Limb (tissue), 2 donors: ENCODE results near the gene MAGEC3.
"Not testable (repeated sequence)": the region's sequence is repeated elsewhere in the genome, so short reads cannot be mapped to it uniquely, and the experiment has no call there.

ENCODE experiments used
- DNase-seq, 2 donors: peaks; one replicate each; pipeline ENCODE4 v3.0.0-alpha.2; 2016; ENCODE audit errors: extremely low spot score in 2 of 2

The MAGEC3 gene, protein sequence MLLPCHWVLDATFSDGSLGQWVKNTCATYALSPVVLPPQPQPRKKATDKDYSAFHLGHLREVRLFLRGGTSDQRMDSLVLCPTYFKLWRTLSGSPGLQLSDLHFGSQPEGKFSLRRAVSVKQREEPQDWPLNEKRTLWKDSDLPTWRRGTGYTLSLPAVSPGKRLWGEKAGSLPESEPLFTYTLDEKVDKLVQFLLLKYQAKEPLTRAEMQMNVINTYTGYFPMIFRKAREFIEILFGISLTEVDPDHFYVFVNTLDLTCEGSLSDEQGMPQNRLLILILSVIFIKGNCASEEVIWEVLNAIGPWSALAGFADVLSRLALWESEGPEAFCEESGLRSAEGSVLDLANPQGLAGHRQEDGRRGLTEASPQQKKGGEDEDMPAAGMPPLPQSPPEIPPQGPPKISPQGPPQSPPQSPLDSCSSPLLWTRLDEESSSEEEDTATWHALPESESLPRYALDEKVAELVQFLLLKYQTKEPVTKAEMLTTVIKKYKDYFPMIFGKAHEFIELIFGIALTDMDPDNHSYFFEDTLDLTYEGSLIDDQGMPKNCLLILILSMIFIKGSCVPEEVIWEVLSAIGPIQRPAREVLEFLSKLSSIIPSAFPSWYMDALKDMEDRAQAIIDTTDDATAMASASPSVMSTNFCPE

DNA sequence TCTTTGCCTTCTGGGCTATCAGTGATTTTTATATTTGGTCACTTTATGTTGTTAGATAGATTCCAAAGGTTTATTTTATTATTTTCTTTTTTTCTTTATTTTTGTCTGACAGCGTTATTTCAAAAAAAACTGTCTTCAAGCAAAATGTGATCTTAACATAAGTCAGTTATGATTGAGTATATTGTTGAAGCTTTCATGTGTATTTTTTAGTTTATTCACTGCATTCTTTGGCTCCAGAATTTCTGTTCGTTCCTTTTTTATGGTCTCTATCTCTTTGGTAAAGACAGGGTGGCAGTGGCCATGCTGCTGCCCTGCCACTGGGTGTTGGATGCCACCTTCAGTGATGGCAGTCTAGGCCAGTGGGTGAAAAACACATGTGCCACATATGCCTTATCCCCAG is at the start of gene MAGEC3:
Gene MAGEC3 (plus strand): TSS at position 301 of the 400 bp plus-strand sequence. CDS start 0 bp downstream, at position 301.
- DNase-seq: no peak

DNA sequence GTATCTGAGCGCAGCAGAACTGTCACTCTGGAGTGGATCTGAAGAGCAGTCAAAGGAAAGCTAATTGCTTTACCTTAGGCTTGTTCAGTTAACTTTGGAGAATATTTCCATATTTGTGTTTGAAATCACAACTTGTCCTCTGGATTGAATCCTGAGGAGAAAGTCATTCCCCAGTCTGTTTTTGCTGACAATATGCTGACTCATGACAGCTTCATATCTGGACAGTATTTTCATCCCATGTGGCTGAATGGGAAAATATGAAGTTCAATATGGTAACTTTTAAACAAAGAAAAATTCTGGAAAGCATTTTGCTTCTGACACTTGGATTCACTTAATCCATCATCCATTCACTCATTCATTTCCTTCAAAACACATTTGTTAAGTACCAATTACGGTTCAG is 46.3 kb upstream of the MAGEC3 start:
- no peak for DNase-seq

DNA sequence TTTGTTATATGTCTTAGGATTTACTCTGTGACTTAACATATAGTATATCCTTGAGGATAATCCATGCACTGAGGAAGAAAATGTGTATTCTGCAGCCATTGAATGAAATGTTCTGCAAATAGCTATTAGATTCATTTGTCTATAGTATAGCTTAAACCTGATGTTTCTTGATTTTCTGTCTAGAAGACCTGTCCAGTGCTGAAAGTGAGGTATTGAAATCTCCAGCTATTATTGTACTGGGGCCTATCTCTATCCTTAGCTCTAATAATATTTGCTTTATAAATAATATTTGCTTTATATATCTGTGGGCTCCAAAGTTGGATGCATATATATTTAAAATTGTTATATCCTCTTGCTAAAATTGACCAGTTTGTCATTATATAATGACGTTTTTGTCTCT is 26.7 kb upstream of the MAGEC3 start:
- DNase-seq: no peak

DNA sequence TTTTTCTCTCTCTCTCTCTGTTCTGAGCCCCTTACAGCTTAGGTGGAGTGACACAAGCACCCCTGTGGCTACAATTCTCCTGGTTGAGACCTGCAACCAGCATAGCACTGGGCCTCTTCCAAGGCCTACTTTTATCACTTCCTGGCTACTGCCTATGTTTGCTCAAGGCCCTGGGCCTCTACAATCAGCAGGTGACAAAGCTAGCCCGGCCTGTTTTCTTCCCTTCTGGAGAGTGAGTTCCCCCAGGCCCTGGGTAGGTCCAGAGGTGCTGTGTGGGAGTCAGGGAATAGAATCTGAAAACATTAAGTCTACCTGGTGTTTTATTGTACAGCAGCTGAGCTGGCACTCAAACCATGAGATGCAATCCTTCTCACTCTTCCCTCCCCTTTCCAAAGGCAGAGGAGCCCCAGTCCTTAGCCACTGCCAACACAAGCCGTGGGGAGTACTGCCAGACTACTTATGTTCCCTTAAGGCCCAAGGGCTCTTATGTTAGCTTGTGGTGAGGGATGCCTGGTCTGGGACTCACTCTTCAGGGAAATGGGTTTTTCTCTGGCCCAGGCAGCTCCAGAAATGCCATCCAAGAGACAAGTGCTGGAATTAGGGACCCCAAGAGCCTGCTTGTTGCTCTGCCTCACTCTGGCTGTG is 23.8 kb upstream of the MAGEC3 start:
- no peak for DNase-seq

DNA sequence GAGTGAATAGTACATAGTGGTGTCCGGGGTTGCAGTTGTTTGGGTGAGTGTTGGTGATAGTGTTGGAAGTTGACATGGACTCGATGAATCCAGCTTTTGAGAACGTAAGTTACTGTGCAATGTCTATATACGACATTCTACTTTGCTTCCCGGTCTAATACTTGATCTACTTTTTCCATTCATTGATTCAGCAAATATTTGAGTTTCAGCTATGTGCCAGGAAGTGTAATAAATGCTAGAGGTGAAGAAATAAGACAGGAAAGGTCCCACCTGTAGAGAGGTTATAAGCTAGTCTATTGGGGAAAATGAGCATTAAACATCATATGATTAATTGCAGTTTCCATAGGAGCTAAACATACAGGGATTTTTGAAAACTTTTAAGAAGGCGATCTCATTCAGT is 22.2 kb upstream of the MAGEC3 start:
- no peak for DNase-seq

DNA sequence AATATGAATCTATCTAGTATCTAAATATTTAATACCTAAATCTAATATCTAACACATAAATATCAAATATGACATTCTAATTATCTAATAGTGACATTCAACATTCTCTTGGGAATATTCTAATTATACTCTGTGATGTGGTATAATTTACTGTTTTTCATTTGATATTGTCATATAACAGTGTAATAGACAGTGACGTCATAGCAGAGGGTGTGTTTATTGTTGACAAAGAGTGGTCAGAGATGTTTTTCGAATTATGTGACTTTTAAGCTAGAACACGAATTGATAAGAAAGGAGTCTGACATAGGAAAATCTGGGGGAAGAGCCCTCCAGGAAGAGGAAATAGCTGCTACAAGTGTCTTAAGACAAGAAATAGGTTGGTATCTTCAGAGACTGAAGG is 5.9 kb upstream of the MAGEC3 start:
- DNase-seq: no peak

DNA sequence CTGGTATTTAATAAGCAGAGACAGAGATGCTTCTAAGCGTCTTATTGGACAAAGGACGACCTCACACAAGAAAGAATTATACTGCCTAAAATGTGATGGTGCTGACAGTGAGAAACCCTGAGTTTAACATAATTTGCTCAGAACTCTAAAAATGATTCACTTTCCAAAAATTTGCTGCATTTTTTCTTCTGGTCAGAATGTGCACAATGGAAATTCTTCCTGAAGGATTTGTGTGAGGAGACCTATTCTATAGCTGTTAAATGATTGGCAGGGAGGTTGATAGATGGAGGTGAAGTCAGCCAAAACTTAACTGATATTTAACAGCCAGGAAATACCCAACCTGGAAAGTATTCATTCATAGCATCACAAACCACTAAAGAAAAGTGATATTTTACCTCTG is 1.7 kb downstream of the MAGEC3 start:
- DNase-seq: no peak

DNA sequence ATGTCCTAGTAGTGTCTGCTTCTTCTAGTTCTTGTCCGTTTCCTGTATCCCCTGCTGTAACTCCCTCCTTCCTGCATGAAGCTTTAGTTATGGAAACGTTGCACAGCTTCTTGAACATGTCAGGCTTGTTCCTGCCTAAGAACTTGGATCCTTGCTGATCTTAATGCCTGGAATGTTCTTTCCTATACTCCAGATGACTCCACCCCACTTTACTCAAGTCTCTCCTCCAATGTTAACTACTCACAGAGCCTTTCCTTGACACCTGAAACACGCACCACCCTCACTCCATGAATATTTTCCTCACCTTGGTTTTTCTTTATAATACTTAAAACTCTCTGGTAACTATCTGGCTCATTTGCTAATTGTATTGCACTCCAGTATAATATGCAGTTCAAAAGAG is 19.4 kb downstream of the MAGEC3 start:
- no peak for DNase-seq

DNA sequence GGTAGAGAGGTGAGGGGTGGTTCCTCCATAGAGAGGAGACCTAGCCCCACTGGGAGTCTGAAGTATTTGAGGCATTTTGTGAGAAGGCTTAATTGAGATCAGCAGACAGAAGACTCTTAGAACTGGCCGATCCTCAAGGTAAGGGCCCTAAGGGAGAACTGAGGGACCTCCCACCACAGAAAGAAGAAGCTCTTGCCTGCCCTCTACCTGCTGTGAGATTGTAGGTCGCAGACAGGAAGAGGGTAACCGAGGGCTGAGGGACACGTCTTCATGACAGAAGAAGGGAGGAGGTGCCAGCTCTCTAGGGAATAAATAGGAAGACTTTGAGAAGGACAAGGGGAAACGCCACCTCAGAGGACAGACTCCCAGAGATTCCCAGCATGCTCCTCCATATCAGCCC is 41.5 kb downstream of the MAGEC3 start:
- DNase-seq: no peak

DNA sequence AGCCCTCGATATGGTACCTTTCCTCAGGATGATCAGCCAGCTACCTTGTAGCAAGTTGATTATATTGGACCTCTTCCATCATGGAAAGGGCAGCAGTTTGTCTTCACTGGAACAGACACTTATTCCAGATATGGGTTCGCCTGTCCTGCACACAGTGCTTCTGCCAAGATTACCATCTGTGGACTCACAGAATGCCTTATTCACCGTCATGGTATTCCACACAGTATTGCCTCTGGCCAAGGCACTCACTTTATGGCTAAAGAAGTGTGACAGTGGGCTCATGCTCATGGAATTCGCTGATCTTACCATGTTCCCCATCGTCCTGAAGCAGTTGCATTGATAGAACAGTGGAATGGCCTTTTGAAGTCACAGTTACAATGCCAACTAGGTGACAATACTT is 50.7 kb downstream of the MAGEC3 start:
- DNase-seq: not testable (repeated sequence)

DNA sequence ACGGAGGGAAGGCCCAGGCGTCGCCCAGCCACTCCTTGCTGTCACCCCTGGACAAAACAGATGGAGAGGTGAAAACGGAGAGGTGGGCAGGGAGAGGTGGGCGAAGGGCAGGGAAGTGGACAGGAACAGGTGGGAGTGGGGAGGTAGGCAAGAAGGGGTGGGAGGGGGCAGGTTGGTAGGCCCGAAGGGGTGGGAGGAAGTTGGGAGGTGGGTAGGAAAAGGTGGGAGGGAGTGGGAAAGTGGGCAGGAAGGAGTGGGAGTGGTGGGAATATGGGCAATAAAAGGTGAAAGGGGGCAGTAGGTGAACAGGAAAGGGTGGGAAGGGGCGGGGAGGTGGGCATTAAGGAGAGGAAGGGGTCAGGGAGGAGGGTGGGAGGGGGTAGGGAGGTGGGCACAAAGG is 56.6 kb downstream of the MAGEC3 start:
- no peak for DNase-seq

DNA sequence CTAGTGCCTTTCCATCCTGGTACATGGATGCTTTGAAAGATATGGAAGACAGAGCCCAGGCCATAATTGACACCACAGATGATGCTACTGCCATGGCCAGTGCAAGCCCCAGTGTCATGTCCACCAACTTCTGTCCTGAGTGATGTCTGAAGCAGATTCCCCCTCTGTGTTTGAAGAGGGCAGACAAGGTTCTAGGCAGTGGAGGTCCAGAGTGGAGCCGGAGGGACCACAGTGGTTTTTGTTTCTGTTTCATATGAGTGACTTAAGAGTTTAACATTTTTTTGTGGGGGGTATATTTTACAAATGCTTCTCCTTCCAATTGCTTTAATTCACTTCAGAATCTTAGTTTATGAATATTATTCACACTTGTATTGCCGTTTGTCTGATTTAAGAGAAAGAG is 59.6 kb downstream of the MAGEC3 start:
- DNase-seq: no peak

DNA sequence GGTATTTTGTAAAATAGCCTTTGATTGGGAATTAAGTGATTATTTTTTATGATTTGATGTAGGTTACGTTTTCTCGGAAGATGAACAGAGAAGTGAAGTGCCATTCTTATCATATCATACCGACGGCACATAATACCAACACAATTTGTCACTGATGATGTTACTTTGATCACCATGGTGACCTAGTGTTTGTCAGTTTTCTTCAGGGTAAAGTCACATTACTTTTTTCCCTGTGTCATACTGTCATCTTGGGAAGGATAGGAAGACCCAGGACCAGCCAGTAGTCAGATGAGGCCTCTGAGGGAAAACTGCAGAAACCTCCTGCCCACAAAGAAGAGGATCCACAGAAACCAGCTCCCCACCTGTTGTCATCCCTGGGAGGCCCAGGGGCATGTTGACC is 64.2 kb downstream of the MAGEC3 start:
- DNase-seq: no peak

DNA sequence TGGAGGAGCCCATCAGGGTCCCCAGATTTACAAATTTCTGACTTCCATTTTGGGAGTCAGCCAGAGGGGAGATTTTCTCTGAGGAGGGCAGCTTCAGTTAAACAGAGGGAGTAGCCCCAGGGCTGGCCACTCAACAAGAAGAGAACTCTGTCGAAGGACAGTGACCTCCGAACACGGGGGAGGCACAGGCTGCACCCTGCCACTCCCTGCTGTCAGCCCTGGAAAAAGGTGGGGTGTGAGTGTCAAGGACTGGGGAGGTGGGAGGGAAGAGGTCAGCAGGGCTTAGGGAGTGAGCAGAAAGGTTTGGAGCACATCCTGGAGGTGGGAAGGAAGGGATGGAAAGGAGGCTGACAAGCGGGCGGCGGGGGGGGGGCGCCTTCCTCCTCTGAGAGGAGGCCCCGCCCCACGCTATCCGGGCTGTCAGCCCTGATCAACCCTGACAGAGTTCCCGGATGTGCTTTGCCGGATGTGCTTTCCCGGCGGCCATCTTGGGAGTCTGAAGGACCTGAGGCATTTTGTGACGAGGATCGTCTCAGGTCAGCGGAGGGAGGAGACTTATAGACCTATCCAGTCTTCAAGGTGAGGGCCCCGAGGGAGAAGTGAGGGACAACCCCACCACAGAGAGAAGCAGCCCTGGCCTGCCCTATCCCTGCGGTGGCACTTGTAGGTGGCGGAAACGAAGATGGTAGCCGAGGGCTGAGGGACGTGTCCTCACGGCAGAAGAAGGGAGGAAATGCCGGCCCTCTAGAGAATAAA is 65.5 kb downstream of the MAGEC3 start, which contains the start of gene MAGEC1:
Gene MAGEC1 (plus strand): TSS at position 495 of the 756 bp plus-strand sequence. CDS start 1,179 bp downstream, outside the sequence.
- no peak for DNase-seq

DNA sequence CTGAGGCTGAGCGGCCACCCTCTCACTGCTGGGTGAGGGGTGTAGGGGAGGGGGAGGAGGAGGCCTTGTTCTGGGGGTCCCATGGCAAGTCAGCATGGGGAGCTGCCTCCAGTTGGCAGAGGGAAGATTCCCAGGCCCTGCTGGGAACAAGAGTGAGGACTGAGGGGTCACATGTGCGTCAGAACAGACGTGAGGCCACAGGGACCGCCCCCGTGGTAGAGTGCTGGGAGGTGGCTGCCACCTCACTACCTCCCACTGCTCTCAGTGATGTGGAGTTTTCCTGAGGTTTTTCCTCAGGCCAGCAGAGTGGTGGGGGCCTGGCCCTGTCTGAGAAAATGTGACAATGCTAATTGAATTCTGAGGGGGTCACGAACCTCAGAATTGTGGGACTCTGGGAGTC is 66.1 kb downstream of the MAGEC3 start:
- DNase-seq: no peak

DNA sequence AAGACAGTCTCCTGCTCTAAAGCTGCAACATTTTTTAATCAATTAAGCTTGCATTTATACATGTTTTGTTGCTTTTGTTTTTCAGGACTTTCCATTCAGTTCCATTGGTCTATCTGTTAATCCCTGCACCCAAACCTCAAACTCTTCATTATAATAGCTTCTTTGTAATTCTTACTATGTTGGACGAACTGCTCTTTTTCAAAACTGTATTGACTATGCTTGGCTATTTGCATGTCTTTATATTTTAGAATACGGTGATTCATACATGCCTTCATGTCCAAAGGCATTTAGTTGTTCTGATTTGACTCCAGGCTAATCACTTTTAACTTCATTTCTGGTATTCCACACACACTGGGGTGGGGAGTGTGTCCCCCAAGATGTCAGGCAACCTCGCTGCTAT is 79.7 kb downstream of the MAGEC3 start:
- no peak for DNase-seq

DNA sequence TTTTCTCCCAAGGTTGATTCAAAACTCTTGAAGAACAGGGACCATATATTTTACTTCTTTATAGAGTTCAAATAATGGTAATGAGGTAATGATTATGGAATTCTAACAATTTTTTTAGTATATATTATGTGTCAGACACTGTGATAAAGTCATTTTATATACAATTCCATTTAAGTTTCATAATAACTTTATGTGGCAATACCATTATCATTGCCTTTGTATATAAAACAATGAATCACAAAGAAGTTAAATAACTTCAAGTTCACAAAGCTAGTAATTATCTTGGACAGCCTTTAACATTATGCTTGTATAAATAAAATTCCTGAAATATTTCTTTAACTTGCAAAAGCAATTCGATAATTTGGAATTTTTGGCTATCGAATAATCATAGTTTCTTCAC is 86.2 kb downstream of the MAGEC3 start:
- DNase-seq: no peak

DNA sequence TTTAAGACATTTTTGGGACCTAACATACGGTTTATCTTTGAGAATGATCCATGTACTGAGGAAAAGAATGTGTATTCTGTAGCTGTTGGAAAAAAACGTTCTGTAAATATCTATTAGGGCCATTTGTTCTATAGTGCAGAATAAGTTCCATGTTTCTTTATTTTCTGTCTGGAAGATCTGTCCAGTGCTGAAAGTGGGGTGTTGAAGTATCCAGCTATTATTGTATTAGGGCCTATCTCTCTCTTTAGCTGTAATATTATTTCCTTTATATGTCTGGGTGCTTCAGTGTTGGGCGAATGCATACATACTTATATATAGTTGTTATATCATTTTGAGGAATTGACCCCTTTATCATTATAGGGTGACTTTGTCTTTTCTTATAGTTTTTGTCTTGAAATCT is 90.3 kb downstream of the MAGEC3 start:
- no peak for DNase-seq

DNA sequence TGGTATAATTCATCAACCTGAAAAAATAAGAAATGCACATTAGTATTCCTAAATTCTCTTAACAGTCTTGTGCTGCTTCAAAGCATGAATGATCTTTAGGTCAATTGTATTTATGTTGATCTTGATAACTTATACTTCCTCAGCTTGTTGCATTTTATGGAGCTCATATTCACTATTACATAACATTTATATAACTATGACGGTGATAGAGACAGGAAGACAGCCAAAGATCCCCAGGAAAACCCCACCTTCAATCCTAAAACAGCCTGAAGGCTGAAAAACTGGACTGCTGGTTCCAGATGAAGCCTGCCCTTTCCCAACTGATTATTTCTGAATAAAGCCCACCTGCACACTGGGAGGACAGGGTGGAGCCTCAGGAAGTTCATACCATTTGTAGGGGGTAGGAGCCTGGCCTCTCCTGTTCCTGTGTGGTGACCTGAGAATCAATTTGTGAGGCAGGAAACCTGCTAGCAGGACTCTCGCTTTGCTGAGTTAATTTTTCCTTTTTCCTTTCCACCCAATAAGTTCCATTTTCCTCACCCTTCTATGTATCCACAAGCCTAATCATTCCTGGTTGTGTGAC is 96.0 kb downstream of the MAGEC3 start:
- no peak for DNase-seq

DNA sequence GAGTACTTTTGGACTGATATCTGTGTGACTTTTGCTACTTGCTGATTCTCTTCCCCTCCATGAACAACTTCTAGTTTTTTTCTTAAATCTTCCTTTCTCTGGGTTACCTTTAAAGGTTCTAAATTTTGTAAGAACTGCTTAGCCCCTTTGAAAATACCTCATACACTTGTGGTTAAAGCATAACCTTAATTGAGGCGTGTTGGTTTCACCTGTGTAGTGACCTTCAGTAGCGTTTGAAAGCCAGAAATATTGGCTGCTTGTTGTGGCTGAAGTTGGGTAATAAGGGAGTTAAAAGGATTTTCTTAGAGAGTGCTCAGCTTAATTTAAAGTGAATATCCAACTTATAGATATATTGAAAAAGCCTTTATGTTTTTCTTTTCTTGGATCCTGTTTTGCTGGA is 97.5 kb downstream of the MAGEC3 start:
- no peak for DNase-seq

DNA sequence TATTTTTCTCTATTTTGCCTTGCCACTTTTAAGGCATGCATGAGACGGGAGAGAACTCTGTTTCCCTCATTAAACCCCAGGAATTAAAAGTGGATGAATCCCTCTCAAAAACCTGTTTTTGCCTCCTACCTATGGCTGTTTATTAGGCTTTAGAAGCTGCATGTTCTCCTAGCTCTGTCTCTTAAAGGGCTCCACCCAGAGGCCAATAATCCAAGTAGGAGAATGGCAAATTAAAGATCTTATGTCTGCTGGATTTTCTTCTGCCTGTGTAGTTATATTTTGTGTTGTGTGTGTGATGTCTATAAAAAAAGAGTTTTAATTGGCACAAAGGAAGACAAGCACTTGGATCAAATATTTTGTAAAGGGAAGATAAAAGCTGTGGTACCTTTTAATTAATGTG is 98.0 kb downstream of the MAGEC3 start:
- no peak for DNase-seq
